ENCODE results near the gene ANKRD36C.
"Not testable (repeated sequence)": the region's sequence is repeated elsewhere in the genome, so short reads cannot be mapped to it uniquely, and the experiment has no call there.

ANKRD36C gene

DNA sequence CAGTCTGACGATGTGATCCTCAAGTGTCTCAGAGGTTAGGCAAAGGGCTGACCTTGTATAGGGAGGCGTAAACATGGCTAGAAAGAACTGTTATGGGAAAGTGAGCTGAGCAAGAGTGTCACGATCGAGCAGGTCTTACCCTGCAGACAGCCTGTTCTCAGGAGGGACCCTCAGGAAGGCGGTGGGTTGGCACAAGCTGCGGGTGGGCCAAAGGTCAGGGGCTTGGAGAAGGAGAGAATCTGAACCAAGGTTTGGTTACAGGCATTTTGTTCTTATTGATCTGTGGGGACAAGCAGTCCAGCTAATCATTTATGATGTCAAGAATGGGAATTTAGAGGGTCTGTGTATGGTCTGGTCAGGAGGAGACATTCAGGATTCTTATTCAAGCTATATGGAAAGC, 16.4 kb upstream of the ANKRD36C start:
- not testable (repeated sequence) for DNase-seq (ENCODE audit: low read depth in 2 of 2)

DNA sequence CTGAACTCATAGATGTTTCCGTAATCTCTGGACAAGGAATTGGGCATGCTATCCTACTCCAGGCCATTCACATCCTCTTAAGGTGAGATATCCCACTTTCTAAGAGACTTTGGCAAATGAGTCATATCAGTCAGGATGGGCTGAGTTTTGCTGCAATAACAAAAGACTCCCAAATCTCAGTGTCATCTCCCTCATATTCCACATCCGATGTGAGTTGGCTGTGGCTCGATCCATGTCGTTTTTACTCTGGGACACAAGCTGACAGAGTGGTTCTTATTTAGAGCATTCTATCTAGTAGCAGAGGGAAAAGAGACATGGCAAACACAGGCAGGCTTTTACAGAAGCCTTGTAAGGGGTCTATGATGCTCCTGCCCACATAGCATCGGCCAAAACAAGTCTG, 14.6 kb upstream of the ANKRD36C start:
- DNase-seq (ENCODE audit: low read depth in 2 of 2) = not testable (repeated sequence)

DNA sequence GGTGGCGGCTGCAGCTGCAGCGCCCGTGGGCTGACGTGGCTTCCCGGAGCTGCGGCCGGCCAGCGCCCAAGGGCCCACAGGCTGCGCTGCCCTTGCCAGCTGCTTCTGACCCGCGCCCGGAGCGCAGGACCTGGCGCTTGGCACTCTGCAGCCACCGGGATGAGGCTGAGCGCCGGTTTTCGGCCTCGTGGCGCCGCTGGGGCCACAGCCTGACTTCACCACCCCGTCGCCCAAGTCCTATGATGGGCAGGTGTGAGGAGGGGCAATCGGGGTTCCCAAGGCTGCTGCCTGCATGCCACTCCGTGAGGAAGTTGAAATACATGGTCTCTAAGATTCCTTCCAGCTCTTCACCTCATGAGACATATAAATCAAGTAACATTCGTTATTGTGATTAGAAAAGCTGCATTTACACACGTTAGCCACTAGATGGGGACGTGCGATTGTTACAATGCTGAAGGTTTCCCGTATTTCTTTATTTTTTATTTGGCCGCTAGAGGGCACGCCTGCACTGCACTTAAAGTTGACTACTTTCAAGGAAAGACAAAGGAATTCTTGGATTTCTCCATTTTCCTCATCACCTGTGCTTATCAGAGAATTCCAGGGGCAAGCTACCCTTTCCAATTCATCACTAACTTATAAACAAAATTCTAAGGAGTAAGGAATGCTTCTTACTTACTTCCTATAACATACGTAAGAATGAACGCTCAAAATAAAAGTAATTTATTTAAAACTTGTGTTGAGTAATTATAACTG, 1.1 kb upstream of the ANKRD36C start:
- DNase-seq (ENCODE audit: low read depth in 2 of 2) = peak in 1 of 2 donors; percentile 13

DNA sequence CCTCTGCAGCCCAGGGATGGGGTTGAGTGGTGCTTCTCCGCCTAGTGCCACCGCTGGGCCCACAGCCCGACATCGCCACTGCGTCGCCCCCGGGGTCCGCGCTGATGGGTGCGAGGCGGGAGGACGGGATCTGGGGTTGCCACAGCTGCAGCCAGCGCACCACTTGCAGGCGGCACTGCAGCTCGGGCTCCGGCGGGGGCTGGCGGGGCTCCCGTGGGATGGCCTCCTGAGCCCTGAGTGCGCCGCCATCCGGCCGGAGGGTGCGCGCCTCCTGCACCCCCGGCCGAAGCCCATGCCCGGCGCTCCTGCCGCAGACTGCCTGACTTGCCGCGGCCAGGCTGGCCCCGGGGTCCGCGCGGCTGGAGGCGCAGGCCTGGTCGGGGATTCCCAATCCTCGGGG, 478 bp upstream of the ANKRD36C start:
- DNase-seq (ENCODE audit: low read depth in 2 of 2) = not testable (repeated sequence)

DNA sequence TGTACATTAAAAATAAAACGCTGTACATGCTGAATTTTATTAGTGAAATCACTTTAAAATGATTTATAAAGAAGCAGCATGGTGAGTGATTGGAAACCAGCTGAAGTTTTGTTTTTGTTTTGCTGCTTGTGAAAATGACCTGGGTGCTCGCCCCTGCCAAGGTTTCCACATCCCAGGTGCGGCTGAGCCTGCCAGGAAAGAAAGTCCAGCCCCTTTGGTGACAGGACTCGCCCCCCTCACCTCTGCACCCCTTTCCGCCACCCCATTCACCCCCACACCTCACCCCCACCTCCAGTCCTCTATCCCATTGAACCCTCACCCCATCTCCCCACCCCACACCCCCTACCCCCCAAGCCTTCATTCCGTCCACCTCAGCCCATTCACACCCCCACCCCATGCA, 740 bp downstream of the ANKRD36C start:
- not testable (repeated sequence) for DNase-seq (ENCODE audit: low read depth in 2 of 2)

DNA sequence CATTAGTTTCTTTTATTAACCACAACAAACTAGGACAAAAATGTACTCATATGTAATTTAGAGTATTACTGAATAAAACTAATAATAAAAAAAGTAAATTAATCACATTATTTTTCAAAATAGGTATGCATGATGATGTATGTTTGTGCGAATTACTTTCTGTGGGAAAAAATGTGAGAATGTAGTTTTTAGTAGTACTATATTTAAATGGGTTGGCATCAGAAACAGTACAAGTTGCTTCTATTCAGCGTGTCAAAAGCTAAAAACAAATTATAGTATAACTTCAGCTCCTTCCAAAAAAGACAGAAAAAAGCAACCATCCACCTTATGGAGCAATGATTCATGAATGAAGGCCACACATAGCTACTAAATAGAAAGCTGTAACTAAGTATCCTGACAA, 40.0 kb downstream of the ANKRD36C start:
- not testable (repeated sequence) for DNase-seq (ENCODE audit: low read depth in 2 of 2)

DNA sequence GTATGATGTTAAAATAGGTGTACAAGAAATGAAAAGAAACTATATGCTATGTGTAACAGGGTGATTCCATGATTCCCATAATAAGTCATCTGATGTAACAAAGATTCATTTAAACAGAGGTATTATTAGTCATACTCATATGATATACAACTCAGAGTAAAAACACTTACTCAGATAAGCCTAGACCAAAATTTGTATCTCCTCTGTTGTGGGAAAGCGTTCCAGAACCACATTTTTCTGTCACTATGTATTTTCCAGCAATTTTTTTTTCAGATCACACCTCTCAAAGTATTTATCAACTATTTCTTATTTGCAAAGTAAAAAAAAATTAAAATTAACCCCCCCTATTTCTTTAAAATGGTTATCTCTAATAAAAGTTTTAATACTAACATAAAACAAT, 43.6 kb downstream of the ANKRD36C start:
- not testable (repeated sequence) for DNase-seq (ENCODE audit: low read depth in 2 of 2)

DNA sequence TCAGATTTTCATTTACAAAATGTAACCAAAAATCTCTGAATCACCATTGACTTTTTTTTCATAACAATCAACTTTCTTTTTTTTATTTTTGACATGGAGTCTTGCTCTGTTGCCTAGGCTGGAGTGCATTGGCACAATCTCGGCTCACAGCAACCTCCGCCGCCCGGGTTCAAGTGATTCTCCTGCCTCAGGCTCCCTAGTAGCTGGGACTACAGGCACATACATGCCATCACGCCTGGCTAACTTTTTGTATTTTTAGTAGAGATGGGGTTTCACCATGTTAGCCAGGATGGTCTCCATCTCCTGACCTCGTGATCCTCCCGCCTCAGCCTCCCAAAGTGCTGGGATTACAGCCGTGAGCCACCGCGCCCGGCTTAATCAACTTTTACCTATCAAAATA, 51.7 kb downstream of the ANKRD36C start:
- not testable (repeated sequence) for DNase-seq (ENCODE audit: low read depth in 2 of 2)

DNA sequence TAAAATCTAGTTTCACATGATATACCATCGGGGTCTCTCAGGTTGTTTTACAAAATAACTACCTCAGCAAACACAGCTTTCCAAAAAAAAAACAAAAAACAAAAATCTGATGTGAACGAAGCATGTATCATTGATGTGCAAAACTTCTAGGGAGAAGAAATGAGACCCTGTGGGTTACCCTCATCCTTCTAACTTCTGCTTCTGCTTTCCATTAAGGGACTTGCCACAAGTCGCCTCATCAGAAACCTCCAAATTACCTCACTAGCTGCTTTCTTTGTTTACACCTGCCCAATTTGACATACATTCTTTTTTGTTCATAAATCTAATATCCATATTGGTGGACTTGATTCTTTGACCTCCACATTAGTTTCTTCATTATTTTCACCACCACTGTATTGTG, 60.9 kb downstream of the ANKRD36C start:
- DNase-seq (ENCODE audit: low read depth in 2 of 2) = not testable (repeated sequence)

DNA sequence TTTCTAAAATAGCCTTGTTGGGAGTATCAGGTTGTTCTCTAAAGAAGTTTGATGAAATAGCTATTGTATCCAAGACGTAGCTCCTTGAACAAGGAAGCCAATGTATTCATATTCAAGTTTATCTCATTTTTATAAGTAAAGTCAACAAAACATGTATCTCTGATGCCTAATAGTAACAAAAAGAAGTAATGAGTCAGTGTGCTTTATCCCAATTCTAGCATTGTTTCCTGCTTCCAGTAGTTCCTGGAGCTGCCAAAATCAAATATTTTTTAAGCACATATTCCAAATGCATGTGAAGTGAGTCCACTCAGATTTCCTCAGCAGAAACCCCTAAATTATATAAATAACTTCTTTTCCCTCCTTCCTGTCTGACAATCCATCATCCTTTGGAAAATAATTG, 74.6 kb downstream of the ANKRD36C start:
- DNase-seq (ENCODE audit: low read depth in 2 of 2) = not testable (repeated sequence)

DNA sequence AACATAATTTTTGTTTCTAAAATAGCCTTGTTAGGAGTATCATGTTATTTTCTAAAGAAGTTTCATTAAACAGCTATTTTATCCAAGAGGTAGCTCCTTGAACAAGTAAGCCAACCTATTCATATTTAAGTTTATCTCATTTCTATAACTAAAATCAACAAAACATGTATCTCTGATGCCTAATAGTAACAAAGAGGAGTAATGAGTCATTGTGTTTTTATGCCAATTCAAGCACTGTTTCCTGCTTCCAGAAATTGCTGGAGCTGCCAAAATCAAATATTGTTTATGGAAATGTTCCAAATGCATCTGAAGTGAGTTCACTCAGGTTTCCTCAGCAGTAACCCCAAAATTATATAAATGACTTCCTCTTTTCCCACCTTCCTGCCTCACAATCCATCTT, 76.5 kb downstream of the ANKRD36C start:
- not testable (repeated sequence) for DNase-seq (ENCODE audit: low read depth in 2 of 2)

DNA sequence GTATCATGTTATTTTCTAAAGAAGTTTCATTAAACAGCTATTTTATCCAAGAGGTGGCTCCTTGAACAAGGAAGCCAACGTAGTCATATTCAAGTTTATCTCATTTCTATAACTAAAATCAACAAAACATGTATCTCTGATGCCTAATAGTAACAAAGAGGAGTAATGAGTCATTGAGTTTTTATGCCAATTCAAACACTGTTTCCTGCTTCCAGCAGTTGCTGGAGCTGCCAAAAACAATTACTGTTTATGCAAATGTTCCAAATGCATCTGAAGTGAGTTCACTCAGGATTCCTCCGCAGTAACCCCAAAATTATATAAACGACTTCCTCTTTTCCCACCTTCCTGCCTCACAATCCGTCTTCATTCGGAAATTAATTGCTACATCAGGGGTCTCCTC, 80.2 kb downstream of the ANKRD36C start:
- DNase-seq (ENCODE audit: low read depth in 2 of 2) = not testable (repeated sequence)

DNA sequence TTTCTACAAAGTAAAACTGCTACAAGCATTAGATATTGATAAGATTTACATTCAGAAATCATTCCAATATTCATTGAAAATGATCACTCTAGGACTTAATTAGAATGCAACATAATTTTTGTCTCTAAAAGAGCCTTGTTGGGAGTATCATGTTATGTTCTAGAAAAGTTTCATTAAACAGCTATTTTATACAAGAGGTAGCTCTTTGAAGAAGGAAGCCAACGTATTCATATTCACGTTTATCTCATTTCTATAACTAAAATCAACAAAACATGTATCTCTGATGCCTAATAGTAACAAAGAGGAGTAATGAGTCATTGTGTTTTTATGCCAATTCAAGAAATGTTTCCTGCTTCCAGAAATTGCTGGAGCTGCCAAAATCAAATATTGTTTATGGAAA, 97.2 kb downstream of the ANKRD36C start:
- not testable (repeated sequence) for DNase-seq (ENCODE audit: low read depth in 2 of 2)

DNA sequence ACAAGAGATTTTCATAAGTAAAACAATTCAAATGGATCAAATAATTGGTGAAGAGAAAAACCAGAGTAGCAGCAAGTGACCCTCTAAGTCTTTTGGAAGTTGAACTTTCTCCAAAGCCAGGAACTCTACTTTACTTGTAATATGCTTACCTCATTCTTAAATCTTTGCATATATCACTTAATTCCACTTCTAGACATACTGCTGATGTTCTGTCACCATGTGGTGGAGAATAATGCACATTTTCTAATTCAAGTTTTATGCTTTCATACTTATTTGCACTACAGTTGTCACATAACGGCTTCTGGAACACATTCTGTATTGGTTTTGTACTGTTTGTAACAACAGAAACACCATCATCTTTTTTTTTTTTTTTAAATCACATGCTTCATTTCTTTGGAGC, 123.7 kb downstream of the ANKRD36C start:
- DNase-seq (ENCODE audit: low read depth in 2 of 2) = not testable (repeated sequence)

DNA sequence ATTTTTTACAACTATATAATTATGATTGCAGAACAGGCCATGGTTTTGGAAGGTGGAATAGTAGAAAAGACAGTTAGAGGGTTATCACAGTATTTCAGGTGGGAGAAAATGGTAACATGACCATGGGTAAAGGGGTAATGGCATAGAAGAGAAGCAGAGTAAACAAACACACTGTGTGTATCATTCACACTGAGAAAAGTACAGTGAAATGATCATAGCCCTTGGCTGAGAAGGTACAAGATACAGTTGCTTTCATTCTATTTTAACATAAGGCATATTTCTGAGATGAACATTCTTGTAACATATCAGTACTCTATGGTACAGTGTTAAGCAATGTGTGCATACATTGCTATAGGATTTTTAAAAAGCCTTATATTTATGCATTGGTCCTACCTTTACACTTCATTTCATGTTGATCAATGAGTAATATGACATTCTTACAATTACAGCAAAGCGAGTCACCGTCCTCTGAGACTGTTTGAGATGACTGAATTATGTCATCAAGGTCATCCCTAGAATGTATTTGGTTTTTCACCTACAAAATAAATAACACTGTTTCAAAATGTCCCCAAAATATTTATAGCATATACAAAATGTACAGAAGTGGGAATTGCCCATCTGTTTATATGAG, 124.5 kb downstream of the ANKRD36C start:
- DNase-seq (ENCODE audit: low read depth in 2 of 2) = not testable (repeated sequence)

DNA sequence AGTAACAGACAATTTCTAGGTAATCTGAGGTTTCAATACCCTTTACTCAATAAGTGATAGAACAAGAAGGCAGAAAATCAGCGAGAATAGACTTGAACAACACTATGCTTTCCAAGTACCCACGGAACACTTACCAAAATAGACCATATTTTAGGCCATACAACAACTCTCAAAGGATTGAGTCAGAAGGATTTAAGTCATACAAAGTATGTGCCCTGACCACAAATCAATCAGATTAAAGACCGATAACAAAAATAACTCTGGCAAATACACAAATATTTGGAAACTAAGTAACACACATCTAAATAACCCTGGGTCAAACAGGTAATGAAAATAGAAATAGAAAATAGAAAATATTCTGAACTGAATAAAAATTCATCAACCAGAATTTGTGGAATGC, 129.5 kb downstream of the ANKRD36C start:
- DNase-seq (ENCODE audit: low read depth in 2 of 2) = not testable (repeated sequence)

DNA sequence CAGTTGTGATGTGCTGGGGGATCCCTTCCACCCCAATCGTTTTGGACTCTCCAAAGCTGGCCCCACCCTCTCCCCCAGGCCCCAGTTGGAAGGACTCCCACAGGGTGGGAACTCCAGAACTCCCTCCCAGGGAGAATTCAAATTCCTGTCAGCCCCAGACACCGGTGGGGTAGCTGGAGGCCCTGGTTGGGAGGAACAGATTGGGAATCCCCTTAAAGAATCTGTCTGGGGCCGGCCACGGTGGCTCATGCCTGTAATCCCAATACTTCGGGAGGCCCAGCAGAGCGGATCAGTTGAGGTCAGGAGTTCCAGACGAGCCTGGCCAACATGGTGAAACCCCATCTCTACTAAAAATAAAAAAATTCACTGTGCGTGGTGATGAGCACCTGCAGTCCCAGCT, 155.5 kb downstream of the ANKRD36C start:
- DNase-seq (ENCODE audit: low read depth in 2 of 2) = no peak

DNA sequence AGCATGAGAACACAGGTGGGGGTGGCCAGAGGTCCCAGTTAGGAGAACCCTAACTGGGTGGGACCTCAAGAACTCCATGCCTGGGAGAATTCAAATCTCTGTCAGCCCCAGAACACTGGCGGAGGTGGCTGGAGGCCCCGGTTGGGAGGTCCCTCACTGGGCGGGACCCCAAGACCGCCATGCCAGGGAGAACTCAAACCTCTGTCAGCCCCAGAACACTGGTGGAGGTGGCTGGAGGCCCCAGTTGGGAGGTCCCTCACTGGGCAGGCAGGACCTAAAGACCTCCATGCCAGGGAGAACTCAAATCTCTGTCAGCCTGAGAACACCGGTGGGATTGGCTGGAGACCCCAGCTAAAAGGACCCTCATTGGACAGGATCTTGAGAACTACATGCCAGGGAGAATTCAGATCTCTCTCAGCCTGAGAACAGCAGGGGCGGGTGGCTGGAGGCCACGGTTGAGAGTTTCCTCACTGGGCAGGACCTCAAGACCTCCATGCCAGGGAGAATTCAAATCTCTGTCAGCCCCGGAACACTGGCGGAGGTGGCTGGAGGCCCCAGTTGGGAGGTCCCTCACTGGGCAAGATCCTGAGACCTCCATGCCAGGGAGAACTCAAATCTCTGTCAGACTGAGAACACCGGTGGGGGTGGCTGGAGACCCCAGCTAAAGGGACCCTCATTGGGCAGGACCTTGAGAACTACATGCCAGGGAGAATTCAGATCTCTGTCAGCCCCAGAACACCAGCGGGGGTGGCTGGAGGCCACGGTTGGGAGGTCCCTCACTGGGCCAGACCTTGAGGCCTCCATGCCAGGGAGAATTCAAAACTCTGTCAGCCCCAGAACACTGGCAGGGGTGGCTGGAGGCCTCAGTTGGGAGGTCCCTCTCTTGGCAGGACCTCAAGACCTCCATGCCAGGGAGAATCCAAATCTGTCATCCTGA, 157.3 kb downstream of the ANKRD36C start:
- DNase-seq (ENCODE audit: low read depth in 2 of 2) = not testable (repeated sequence)

DNA sequence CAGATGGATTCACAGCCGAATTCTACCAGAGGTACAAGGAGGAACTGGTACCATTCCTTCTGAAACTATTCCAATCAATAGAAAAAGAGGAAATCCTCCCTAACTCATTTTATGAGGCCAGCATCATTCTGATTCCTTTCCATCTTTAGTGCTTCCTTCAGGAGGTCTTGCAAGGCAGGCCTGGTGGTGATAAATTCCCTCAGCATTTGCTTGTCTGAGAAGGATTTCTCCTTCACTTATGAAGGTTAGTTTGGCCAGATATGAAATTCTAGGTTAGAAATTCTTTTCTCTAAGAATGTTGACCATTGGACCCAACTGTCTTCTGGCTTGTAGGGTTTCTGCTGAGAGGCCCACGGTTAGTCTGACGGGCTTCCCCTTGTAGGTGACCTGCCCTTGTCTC, 167.4 kb downstream of the ANKRD36C start:
- not testable (repeated sequence) for DNase-seq (ENCODE audit: low read depth in 2 of 2)

DNA sequence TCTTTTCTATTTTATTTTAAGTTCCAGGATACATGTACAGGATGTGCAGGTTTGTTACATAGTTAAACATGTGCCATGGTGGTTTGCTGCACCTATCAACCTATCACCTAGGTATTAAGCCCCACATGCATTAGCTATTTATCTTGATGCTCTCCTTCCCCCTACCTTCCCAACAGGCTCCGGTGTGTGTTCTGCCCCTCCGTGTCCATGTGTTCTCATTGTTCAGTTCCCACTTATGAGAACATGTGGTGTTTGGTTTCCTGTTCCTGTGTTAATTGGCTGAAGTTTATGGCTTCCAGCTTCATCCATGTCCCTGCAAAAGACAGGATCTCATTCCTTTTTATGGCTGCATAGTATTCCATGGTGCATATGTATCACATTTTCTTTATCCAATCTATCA, 174.1 kb downstream of the ANKRD36C start:
- DNase-seq (ENCODE audit: low read depth in 2 of 2) = not testable (repeated sequence)

DNA sequence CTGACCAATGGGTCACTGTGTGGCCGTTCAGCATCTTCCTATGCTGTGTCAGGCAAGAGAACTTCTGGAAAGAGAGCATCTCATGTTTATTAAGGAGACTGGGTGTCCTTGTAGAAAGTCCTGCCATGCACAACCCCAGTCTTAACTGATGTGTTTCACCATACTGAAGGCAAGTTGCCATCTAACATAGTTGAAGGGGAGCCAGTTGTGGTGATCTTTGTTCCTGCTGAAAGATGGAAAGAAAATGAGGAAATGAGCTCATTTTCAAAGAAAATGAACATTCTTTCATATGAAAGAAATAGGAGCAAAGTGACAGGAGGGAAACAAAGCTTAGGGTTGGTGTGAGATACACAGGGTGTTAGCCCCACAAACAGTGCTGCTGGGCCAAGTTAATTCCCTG, 178.3 kb downstream of the ANKRD36C start:
- DNase-seq (ENCODE audit: low read depth in 2 of 2) = not testable (repeated sequence)

DNA sequence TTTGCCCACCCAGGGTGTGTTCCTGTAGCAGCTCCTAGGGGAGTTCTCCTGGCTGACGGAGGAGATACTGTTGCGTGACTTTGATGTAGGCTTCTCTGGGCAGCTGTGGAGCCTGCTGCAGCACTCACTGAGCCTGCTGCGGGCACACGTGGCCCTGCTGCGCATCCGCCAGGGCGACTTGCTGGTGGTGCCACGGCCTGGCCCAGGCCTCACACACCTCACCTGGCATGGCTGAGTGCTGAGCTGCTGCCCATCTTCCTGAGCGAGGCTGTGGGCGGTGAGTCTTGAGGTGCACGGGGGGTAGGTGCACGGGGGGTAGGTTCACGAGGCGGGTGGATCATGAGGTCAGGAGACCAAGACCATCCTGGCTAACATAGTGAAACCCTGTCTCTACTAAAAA, 191.7 kb downstream of the ANKRD36C start:
- no peak for DNase-seq (ENCODE audit: low read depth in 2 of 2)
